GM20000 (cell line): ENCODE results near the gene CFAP47.

ENCODE experiments used
- DNase-seq: peaks from one replicate; pipeline ENCODE4 v3.0.0; 2012; ENCODE audit warnings: low spot score
- CTCF ChIP-seq: IDR thresholded peaks from 2 replicates; pipeline ENCODE4 v1.5.1; 2012; ENCODE audit warnings: mild to moderate bottlenecking, control low read depth; ENCODE audit errors: extremely low read depth, missing control alignments

CFAP47 gene

GRCh38 chrX:36364262-36364661 lies 444.7 kb downstream of the CFAP47 start:
- no peak for TF ChIP-seq CTCF
- no peak for DNase-seq

- DNase-seq: no peak
- TF ChIP-seq CTCF: no peak
These were observed 464.0 kb downstream of the CFAP47 start for GRCh38 chrX:36383495-36383894.

- no peak for DNase-seq
These were observed 469.4 kb downstream of the CFAP47 start for GRCh38 chrX:36388901-36389300.

GRCh38 chrX:36401774-36402173 lies 482.2 kb downstream of the CFAP47 start:
- no peak for DNase-seq
- no peak for TF ChIP-seq CTCF

More at GRCh38 chrX:36388901-36389300, 469.4 kb downstream of the CFAP47 start:
- TF ChIP-seq CTCF: no peak

DNA sequence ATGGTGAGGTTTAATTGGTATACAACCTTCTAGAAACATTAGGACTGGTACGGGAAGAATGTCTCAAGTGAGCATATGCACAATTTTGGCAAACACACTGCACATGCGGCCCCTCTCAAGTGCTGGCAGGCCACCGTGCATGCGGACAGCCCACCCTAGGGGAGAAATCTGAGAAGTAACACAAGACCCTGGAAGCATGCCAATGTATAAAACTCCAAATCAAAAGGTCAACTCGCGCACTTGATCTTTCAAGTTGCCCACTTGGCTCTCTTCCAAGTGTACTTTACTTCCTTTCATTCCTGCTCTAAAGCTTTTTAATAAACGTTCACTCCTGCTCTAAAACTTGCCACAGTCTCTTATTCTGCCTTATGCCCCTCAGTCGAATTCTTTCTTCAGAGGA lies 488.3 kb downstream of the CFAP47 start:
- no peak for DNase-seq
- no peak for TF ChIP-seq CTCF

GRCh38 chrX:36414056-36414455 lies 494.5 kb downstream of the CFAP47 start:
- no peak for DNase-seq
- TF ChIP-seq CTCF: no peak

- no peak for DNase-seq
- no peak for TF ChIP-seq CTCF
These were observed 502.8 kb downstream of the CFAP47 start for GRCh38 chrX:36422368-36422767.
